ENCODE data around the gene TMEM62.

DNA sequence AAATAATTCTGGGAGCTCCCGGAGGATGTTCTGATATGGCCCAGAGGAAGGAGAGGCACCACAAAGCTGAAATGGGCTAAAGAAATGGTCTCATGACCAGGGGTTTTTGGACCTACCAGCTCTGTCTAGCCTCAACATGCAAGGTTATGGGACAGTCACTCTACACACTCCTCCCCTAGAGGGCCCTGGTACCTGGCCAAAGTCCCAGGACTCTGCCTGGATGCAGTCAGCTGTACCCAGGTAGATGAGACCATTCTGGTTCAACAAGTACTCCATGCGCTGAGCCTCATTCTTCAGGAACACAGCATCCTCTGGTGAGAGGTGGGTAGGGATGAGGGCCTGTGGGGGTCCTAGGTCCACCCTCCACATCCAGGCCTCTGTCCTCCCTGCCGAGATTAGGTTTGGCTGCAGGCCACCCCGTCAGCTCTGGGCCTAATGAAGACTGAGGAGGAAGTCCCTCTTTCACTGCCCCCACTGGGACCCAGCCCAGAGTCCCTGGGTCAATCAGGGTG lies 77.9 kb downstream of the TMEM62 start:
- no peak for TF ChIP-seq POLR2AphosphoS5 (IDR thresholded peaks at IDR 0.05)
- TF ChIP-seq, protein P1, sequence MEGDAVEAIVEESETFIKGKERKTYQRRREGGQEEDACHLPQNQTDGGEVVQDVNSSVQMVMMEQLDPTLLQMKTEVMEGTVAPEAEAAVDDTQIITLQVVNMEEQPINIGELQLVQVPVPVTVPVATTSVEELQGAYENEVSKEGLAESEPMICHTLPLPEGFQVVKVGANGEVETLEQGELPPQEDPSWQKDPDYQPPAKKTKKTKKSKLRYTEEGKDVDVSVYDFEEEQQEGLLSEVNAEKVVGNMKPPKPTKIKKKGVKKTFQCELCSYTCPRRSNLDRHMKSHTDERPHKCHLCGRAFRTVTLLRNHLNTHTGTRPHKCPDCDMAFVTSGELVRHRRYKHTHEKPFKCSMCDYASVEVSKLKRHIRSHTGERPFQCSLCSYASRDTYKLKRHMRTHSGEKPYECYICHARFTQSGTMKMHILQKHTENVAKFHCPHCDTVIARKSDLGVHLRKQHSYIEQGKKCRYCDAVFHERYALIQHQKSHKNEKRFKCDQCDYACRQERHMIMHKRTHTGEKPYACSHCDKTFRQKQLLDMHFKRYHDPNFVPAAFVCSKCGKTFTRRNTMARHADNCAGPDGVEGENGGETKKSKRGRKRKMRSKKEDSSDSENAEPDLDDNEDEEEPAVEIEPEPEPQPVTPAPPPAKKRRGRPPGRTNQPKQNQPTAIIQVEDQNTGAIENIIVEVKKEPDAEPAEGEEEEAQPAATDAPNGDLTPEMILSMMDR (IDR thresholded peaks at IDR 0.05): no peak
- no peak for TF ChIP-seq EP300 (IDR thresholded peaks at IDR 0.05)
